GM12892 (cell line): ENCODE data around the gene MYO1E.

ENCODE experiments used
- POLR2A ChIP-seq: IDR thresholded peaks from 2 replicates; pipeline ENCODE4 v1.6.1; 2011; ENCODE audit warnings: low read depth, low read length, control low read depth
- POLR2AphosphoS5 ChIP-seq: IDR thresholded peaks from 2 replicates; pipeline ENCODE4 v1.6.1; 2011; ENCODE audit warnings: low read depth, low read length, control low read depth
- TAF1 ChIP-seq: IDR thresholded peaks from 2 replicates; pipeline ENCODE4 v1.6.1; 2011; ENCODE audit warnings: low read depth, mild to moderate bottlenecking, control low read depth, low read length, borderline replicate concordance

GRCh38 chr15:59242649-59243048 lies 130.0 kb downstream of the MYO1E start:
- TF ChIP-seq POLR2A = no peak
- TF ChIP-seq POLR2AphosphoS5 = no peak
- TF ChIP-seq TAF1 = no peak
